Measurements from ENCODE around the gene DYNC2H1. TPM values are rescaled to one million over a fixed set of nuclear protein-coding genes. Genes with fewer than 3 reads are reported as not detected.

Gene DYNC2H1
- total RNA-seq, 2 experiments from 2014 or later, result 2.8 to 3.2 TPM

DNA sequence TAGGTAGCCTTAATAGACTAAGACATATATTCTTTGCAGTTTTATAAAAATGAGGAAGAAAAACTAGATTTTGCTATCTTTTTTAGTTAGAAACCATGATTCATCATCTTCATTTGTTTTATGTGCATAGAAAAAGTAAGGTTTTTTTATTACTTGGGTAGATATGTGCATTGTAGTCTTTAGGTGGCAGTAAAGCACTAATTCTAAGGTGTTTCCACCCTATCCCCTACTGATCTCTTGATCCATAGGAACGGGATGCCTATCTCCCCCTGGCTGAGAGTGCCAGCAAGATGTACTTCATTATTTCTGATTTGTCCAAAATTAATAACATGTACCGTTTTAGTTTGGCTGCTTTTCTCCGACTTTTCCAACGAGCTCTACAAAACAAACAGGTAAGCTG lies 148.1 kb downstream of the DYNC2H1 start:
- intact Hi-C loops (cut with DNase I, micrococcal nuclease), result no loop called here
- no peaks in the 10 kb centered on the region for H3K36me3 ChIP-seq (ENCODE audit: insufficient read depth, low read length)
- no peak for DNase-seq
- Mint-ChIP-seq H3K36me3 (ENCODE audit: low read depth) (no peaks in the 10 kb centered on the region), H3K4me3 (no peak overlapping the region), H3K9me3 (no peaks in the 10 kb centered on the region), H3K27ac (no peak overlapping the region), H3K4me1 (ENCODE audit: low read depth) (no peaks in the 10 kb centered on the region), H3K27me3 (no peaks in the 10 kb centered on the region)
- H3K4me1 ChIP-seq (ENCODE audit: insufficient read depth, low read length), result no peaks in the 10 kb centered on the region
- H3K27ac ChIP-seq (ENCODE audit: low read depth in 1 of 2, low read length in 2 of 2), result no peak overlapping the region
- CTCF ChIA-PET, result no interaction called here
- POLR2A ChIA-PET, result no interaction called here
- no peak for ATAC-seq (ENCODE audit: poor library complexity)
- TF ChIP-seq, protein P1, sequence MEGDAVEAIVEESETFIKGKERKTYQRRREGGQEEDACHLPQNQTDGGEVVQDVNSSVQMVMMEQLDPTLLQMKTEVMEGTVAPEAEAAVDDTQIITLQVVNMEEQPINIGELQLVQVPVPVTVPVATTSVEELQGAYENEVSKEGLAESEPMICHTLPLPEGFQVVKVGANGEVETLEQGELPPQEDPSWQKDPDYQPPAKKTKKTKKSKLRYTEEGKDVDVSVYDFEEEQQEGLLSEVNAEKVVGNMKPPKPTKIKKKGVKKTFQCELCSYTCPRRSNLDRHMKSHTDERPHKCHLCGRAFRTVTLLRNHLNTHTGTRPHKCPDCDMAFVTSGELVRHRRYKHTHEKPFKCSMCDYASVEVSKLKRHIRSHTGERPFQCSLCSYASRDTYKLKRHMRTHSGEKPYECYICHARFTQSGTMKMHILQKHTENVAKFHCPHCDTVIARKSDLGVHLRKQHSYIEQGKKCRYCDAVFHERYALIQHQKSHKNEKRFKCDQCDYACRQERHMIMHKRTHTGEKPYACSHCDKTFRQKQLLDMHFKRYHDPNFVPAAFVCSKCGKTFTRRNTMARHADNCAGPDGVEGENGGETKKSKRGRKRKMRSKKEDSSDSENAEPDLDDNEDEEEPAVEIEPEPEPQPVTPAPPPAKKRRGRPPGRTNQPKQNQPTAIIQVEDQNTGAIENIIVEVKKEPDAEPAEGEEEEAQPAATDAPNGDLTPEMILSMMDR (IDR thresholded peaks at IDR 0.05), result no peak
- H3K27me3 ChIP-seq (ENCODE audit: control insufficient read depth in 1 of 2, insufficient read depth in 2 of 2, low read length in 2 of 2), result no peaks in the 10 kb centered on the region
- no peak overlapping the region for H3K4me3 ChIP-seq (ENCODE audit: low read length)
- no peaks in the 10 kb centered on the region for H3K9me3 ChIP-seq (ENCODE audit: control insufficient read depth in 1 of 2, insufficient read depth in 1 of 2, low read length in 2 of 2)

DNA sequence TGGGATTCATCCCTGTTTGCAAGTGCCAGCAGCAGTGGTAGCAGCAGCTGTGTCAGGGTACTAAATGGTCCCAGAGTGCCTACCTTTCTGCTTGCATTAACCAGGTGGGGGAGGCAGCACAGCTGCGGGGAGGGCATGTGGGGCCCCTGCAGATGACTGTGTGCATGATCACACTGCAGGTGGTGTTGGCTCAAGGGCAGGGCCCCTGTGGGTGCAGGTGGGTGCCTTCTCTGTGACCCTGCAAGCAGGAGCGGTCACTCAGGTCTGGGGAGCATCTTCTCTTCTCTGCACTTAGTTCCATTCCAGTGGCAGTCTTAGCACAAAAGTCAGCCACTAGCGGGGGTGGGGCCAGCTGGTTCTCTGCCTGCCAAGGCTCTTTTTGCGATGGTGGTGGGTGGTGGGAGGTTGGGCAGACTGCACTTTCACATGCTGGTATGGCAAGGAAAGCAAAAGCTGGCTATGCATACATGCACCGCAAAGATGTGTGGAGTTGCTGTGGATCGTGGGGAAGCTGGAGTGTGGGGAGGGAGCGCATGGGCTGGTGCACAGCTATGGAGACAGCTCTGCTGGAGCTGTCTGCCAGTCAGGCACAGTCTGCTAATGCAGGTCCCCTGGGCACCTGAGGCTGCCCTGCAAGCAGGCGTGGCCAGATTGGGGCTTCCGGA lies 157.1 kb downstream of the DYNC2H1 start:
- TF ChIP-seq, protein P1 (IDR thresholded peaks at IDR 0.05), result no peak
- intact Hi-C loops (cut with DNase I, micrococcal nuclease), result no loop called here

DNA sequence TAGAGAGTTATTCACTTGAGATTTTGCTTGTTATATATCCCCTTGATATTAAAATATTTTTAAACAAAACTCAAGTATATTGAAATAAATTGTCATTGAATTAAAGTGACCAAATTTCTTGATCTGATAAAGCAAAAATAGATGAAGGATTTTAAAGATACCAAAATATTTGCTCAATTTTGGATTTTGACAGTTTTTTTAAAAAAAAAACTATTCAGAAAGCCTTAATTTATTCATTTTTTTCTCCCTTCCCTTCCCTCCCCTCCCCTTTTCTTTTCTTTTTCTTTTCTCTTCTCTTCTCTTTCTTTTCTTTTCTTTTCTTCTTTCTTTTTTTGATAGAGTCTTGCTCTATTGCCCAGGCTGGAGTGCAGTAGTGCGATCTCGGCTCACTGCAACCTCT lies 163.7 kb downstream of the DYNC2H1 start:
- ATAC-seq (ENCODE audit: poor library complexity), result no peak

More for the DNA sequence above, 157.1 kb downstream of the DYNC2H1 start:
- Mint-ChIP-seq H3K27ac (no peak overlapping the region), H3K27me3 (no peaks in the 10 kb centered on the region), H3K4me3 (no peak overlapping the region), H3K4me1 (ENCODE audit: low read depth) (no peaks in the 10 kb centered on the region), H3K36me3 (ENCODE audit: low read depth) (no peaks in the 10 kb centered on the region), H3K9me3 (no peaks in the 10 kb centered on the region)
- Histone ChIP-seq H3K4me3 (ENCODE audit: low read length) (no peak overlapping the region), H3K27me3 (ENCODE audit: control insufficient read depth in 1 of 2, insufficient read depth in 2 of 2, low read length in 2 of 2) (no peaks in the 10 kb centered on the region), H3K27ac (ENCODE audit: low read depth in 1 of 2, low read length in 2 of 2) (no peak overlapping the region), H3K4me1 (ENCODE audit: insufficient read depth, low read length) (no peaks in the 10 kb centered on the region), H3K36me3 (ENCODE audit: insufficient read depth, low read length) (no peaks in the 10 kb centered on the region), H3K9me3 (ENCODE audit: control insufficient read depth in 1 of 2, insufficient read depth in 1 of 2, low read length in 2 of 2) (no peaks in the 10 kb centered on the region)
- no peak for ATAC-seq (ENCODE audit: poor library complexity)
- CTCF ChIA-PET, result no interaction called here
- POLR2A ChIA-PET, result no interaction called here
- no peak for DNase-seq

More for the DNA sequence above, 163.7 kb downstream of the DYNC2H1 start:
- Mint-ChIP-seq H3K27ac (no peak overlapping the region), H3K4me3 (no peak overlapping the region), H3K9me3 (no peaks in the 10 kb centered on the region), H3K36me3 (ENCODE audit: low read depth) (no peaks in the 10 kb centered on the region), H3K4me1 (ENCODE audit: low read depth) (no peaks in the 10 kb centered on the region), H3K27me3 (no peaks in the 10 kb centered on the region)
- H3K4me3 ChIP-seq (ENCODE audit: low read length), result no peak overlapping the region
- H3K4me1 ChIP-seq (ENCODE audit: insufficient read depth, low read length), result no peaks in the 10 kb centered on the region
- DNase-seq, result no peak
- H3K27me3 ChIP-seq (ENCODE audit: control insufficient read depth in 1 of 2, insufficient read depth in 2 of 2, low read length in 2 of 2), result no peaks in the 10 kb centered on the region
- H3K27ac ChIP-seq (ENCODE audit: low read depth in 1 of 2, low read length in 2 of 2), result no peak overlapping the region
- intact Hi-C loops (cut with DNase I, micrococcal nuclease), result no loop called here
- CTCF ChIA-PET, result no interaction called here
- TF ChIP-seq, protein P1 (IDR thresholded peaks at IDR 0.05), result no peak
- no peaks in the 10 kb centered on the region for H3K9me3 ChIP-seq (ENCODE audit: control insufficient read depth in 1 of 2, insufficient read depth in 1 of 2, low read length in 2 of 2)
- POLR2A ChIA-PET, result no interaction called here
- no peaks in the 10 kb centered on the region for H3K36me3 ChIP-seq (ENCODE audit: insufficient read depth, low read length)

All from CD4-positive, alpha-beta T cell (primary cell).